ENCODE measurements around the gene LYRM4.

LYRM4 gene

GRCh38 chr6:5116243-5116991 is 144.3 kb downstream of the LYRM4 start:
- DNase-seq, result no peak

- no peak for DNase-seq
Measured at GRCh38 chr6:5115168-5115567, 145.6 kb downstream of the LYRM4 start.

GRCh38 chr6:5113096-5113495 is 147.7 kb downstream of the LYRM4 start:
- DNase-seq, result no peak

- DNase-seq, result no peak
Measured at GRCh38 chr6:5112066-5112799, 148.5 kb downstream of the LYRM4 start.

- DNase-seq, result no peak
Measured at GRCh38 chr6:5111626-5112025, 149.1 kb downstream of the LYRM4 start.

GRCh38 chr6:5110246-5110645 is 150.5 kb downstream of the LYRM4 start:
- no peak for DNase-seq

- DNase-seq, result no peak
Measured at GRCh38 chr6:5109436-5109835, 151.3 kb downstream of the LYRM4 start.

GRCh38 chr6:5108536-5109150 is 152.1 kb downstream of the LYRM4 start:
- no peak for DNase-seq

GRCh38 chr6:5108068-5108467 is 152.7 kb downstream of the LYRM4 start:
- no peak for DNase-seq

- DNase-seq, result no peak
Measured at GRCh38 chr6:5107341-5107740, 153.4 kb downstream of the LYRM4 start.

GRCh38 chr6:5105146-5105545 is 155.6 kb downstream of the LYRM4 start:
- DNase-seq, result no peak

GRCh38 chr6:5104667-5105066 is 156.1 kb downstream of the LYRM4 start:
- no peak for DNase-seq

- no peak for DNase-seq
Measured at GRCh38 chr6:5103250-5103649, 157.5 kb downstream of the LYRM4 start.

- no peak for DNase-seq
Measured at GRCh38 chr6:5102267-5102970, 158.3 kb downstream of the LYRM4 start.

- no peak for DNase-seq
Measured at GRCh38 chr6:5100806-5101205, 159.9 kb downstream of the LYRM4 start.

- DNase-seq, result no peak
Measured at GRCh38 chr6:5099537-5099936, 161.2 kb downstream of the LYRM4 start.

- no peak for DNase-seq
Measured at GRCh38 chr6:5098501-5099270, 162.1 kb downstream of the LYRM4 start.

GRCh38 chr6:5096482-5096881 is 164.3 kb downstream of the LYRM4 start:
- no peak for DNase-seq

GRCh38 chr6:5095236-5095635 is 165.5 kb downstream of the LYRM4 start:
- no peak for DNase-seq

GRCh38 chr6:5094327-5094726 is 166.4 kb downstream of the LYRM4 start:
- no peak for DNase-seq

GRCh38 chr6:5093231-5094015 is 167.3 kb downstream of the LYRM4 start:
- DNase-seq, result no peak
